A549 (cell line): ENCODE data around the gene ZNF407. TPM values are rescaled to one million over a fixed set of nuclear protein-coding genes. Genes with fewer than 3 reads are reported as not detected.

Experiments used
- ATAC-seq, 2 experiments: fragments of 200-7000 bp in 1 of 2; fragments of >200 bp in 1 of 2; cut with Nextera tagmentation in 1 of 2; cut with Tn5 transposase in 1 of 2; 3 replicates each; pipeline versions ENCODE4 v1.8.0 to v1.9.1; 2018 to 2020; ENCODE audit warnings: mild to moderate bottlenecking in 1 of 2, moderate library complexity in 1 of 2
- CTCF ChIA-PET: fragments of 300-600 bp; sonication (Branson Sonifier 250); formaldehyde crosslinking; extraction: SDS; loops from one replicate; lab custom pipeline; 2021; ENCODE audit warnings: antibody characterized with exemption, inconsistent platforms; lab: Yijun Ruan, JAX
- POLR2A ChIA-PET: fragments of 350-600 bp; formaldehyde crosslinking; extraction: SDS; loops from one replicate; lab custom pipeline; 2021; ENCODE audit warnings: antibody characterized with exemption, inconsistent platforms; lab: Yijun Ruan, JAX
- DNase-seq, 2 experiments: peaks; one replicate each; pipeline versions ENCODE4 v3.0.0 to v3.0.0-alpha.2; 2011 to 2016; ENCODE audit warnings: low read depth in 1 of 2, low spot score in 1 of 2
- FAIRE-seq: peaks from 2 replicates; lab custom pipeline; 2011; peaks lifted over from hg19 to GRCh38; lab: Jason Lieb, UNC
- H3K27ac ChIP-seq, 2 experiments: fragments of >200 bp; sonication (Bioruptor Twin); formaldehyde crosslinking; 3 replicates each; pipeline ENCODE4 v1.5.1; 2016 to 2017
- H3K4me1 ChIP-seq: fragments of >200 bp; sonication (Bioruptor Twin); formaldehyde crosslinking; 3 replicates; pipeline ENCODE4 v1.6.1; 2016
- H3K4me2 ChIP-seq: fragments of >200 bp; sonication (Bioruptor Twin); formaldehyde crosslinking; 3 replicates; pipeline ENCODE4 v1.6.1; 2016
- H3K4me3 ChIP-seq: fragments of >200 bp; sonication (Bioruptor Twin); formaldehyde crosslinking; 3 replicates; pipeline ENCODE4 v1.5.1; 2016
- H3K9me3 ChIP-seq: fragments of >200 bp; sonication (Bioruptor Twin); formaldehyde crosslinking; 3 replicates; pipeline ENCODE4 v1.6.1; 2016
- CBX8 ChIP-seq: fragments of 200-600 bp; sonication (generic); IDR thresholded peaks from 2 replicates; pipeline ENCODE4 v1.6.1; 2016
- CHD2 ChIP-seq: fragments of 150-350 bp; IDR thresholded peaks from 2 replicates; pipeline ENCODE4 v1.6.1; 2014; ENCODE audit warnings: low read length; ENCODE audit not compliant: partially characterized antibody
- EP300 ChIP-seq, 2 experiments: fragments of >200 bp; sonication (Bioruptor Twin); formaldehyde crosslinking; IDR thresholded peaks; 2 replicates in 1 of 2; 3 replicates in 1 of 2; pipeline ENCODE4 v1.6.1; 2016 to 2017
- ESRRA ChIP-seq: fragments of 150-350 bp; IDR thresholded peaks from 2 replicates; pipeline ENCODE4 v1.6.1; 2014; ENCODE audit warnings: mild to moderate bottlenecking, low read length, borderline replicate concordance
- FOXS1 ChIP-seq: fragments of 250-450 bp; sonication (Bioruptor Pico); IDR thresholded peaks from 2 replicates; pipeline ENCODE4 v1.5.0; 2020; ENCODE audit warnings: mild to moderate bottlenecking, moderate library complexity
- GATA3 ChIP-seq: IDR thresholded peaks from 2 replicates; pipeline ENCODE4 v1.6.1; 2012; ENCODE audit warnings: borderline replicate concordance
- HDAC2 ChIP-seq: fragments of 200-600 bp; sonication (generic); IDR thresholded peaks from 2 replicates; pipeline ENCODE4 v1.6.1; 2016
- HOXB5 ChIP-seq: fragments of 250-450 bp; sonication (Bioruptor Pico); IDR thresholded peaks from 2 replicates; pipeline ENCODE4 v1.5.0; 2020; ENCODE audit warnings: mild to moderate bottlenecking, moderate library complexity
- JUN ChIP-seq, 2 experiments: fragments of >200 bp; sonication (Bioruptor Twin); formaldehyde crosslinking; IDR thresholded peaks; 2 replicates in 1 of 2; 3 replicates in 1 of 2; pipeline ENCODE4 v1.6.1; 2016 to 2017
- MAFK ChIP-seq: fragments of 450-650 bp; IDR thresholded peaks from 2 replicates; pipeline ENCODE4 v1.6.1; 2014; ENCODE audit not compliant: partially characterized antibody
- MYC ChIP-seq: IDR thresholded peaks from 2 replicates; pipeline ENCODE4 v1.6.1; 2012; ENCODE audit warnings: mild to moderate bottlenecking, inconsistent platforms, low read length, improper control_type of control experiment, borderline replicate concordance
- NFE2L2 ChIP-seq: fragments of 150-350 bp; conservative IDR thresholded peaks from 2 replicates; pipeline ENCODE4 v1.6.1; 2014; ENCODE audit warnings: low read length
- POLR2A ChIP-seq: IDR thresholded peaks from 2 replicates; pipeline ENCODE4 v1.6.1; 2012; ENCODE audit warnings: mild to moderate bottlenecking, low read length
- SMC3 ChIP-seq: fragments of >200 bp; sonication (Bioruptor Twin); formaldehyde crosslinking; IDR thresholded peaks from 3 replicates; pipeline ENCODE4 v1.6.1; 2018; ENCODE audit warnings: inconsistent platforms
- TP53 ChIP-seq: fragments of 250-450 bp; sonication (Bioruptor Pico); IDR thresholded peaks from 2 replicates; pipeline ENCODE4 v1.5.0; 2021; ENCODE audit warnings: mild to moderate bottlenecking, moderate library complexity
- ZFP36 ChIP-seq: fragments of 450-650 bp; IDR thresholded peaks from 2 replicates; pipeline ENCODE4 v1.6.1; 2014; ENCODE audit warnings: borderline replicate concordance; ENCODE audit not compliant: partially characterized antibody
- ZNF302 ChIP-seq: fragments of 250-450 bp; sonication (Bioruptor Pico); IDR thresholded peaks from 2 replicates; pipeline ENCODE4 v1.9.0; 2021; ENCODE audit warnings: inconsistent platforms, mild to moderate bottlenecking, moderate library complexity
- WGBS: methylation state at CpG from one replicate; pipeline ENCODE4 v1.1.6; 2017; ENCODE audit errors: missing lambda C conversion rate; 5-methylcytosine and 5-hydroxymethylcytosine counted together
- polyA plus RNA-seq, 4 experiments: library from polyadenylated mRNA; depleted of rRNA in 3 of 4; stranded (reverse); fragments of >200 nt; fragmentation: RNase III in 1 of 4; extraction: RNeasy Plus Mini Kit Qiagen cat#74134 plus additional on column Dnase treatment in 1 of 4; gene quantifications; 2 replicates in 3 of 4; 3 replicates in 1 of 4; pipeline ENCODE4 v1.2.3, GENCODE V29; 2011 to 2017
- TF ChIP-seq, protein P1 (sequence below): fragments of 150-350 bp; IDR thresholded peaks from 2 replicates; pipeline ENCODE4 v1.6.1; 2014; ENCODE audit warnings: low read depth, mild to moderate bottlenecking, low read length
- TF ChIP-seq, protein P2 (sequence below): IDR thresholded peaks from 2 replicates; pipeline ENCODE4 v1.6.1; 2012
- TF ChIP-seq, protein P3 (sequence below): fragments of 250-450 bp; sonication (Bioruptor Pico); IDR thresholded peaks from 2 replicates; pipeline ENCODE4 v1.5.0; 2021; ENCODE audit warnings: mild to moderate bottlenecking, moderate library complexity, borderline replicate concordance
- TF ChIP-seq, protein P4 (sequence below): fragments of 450-650 bp; IDR thresholded peaks from 2 replicates; pipeline ENCODE4 v1.6.1; 2014; ENCODE audit warnings: antibody characterized with exemption

ZNF407 gene
- polyA plus RNA-seq, 2 of the 4 experiments (the other 2 are of a cell fraction) = 2.5 to 3.0 TPM

DNA sequence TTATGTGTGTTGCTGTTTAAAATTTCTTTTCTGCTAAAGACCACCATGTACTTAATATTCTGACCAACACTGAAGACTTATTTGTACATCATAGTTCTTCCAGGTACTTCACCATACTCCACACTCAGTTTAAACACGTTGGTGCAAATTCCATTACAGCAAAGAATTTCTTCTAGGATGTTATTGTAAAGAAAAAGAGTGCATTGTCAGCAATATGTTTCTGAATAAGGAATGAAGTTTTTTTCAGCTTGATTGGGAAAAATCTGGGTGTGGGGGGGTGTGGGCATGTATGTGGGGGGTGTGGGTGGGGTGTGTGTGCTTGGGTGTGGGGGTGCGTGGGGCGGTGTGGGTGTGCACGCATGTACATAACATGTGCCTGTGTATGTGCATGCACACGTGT, 447.1 kb downstream of the ZNF407 start:
- 80% methylated on average over 5 of the region's 5 CpGs for whole genome bisulfite sequencing
- no peak for ATAC-seq
- POLR2A ChIA-PET = no interaction called here
- no peak for DNase-seq
- no peak overlapping the region for H3K27ac ChIP-seq
- H3K4me3 ChIP-seq = no peak overlapping the region
- H3K9me3 ChIP-seq = no peaks in the 10 kb centered on the region
- CTCF ChIA-PET = interaction anchor here (1.0 kb wide), 1 partner anchor 10 kb away, joined by 3 read pairs; no protein-coding TSS in a partner anchor
- H3K4me2 ChIP-seq = no peak overlapping the region
- no peak for TF ChIP-seq ESRRA
- TF ChIP-seq MAFK = peak; percentile 47
- TF ChIP-seq HOXB5 (CRISPR knock-in tag) = no peak
- no peaks in the 10 kb centered on the region for H3K4me1 ChIP-seq
- no peak for FAIRE-seq

DNA sequence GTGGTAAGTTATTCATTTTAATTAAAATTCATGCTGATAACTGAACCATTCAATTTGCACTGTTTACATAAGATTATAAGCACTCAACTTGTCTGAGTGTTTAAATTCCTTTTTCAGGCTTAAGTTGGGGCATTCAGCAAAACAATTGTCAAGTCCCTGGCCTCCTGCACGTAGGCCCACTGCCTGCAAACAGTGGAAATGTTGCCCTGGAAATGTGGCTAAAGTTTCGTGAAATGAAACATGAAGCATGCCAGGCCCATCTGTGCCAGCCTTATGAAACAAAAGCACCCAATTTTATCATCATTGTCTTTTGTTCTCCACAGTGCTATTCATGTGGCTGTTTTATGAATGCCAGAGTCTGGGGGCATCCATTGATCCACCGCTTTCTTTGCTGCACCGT, 447.6 kb downstream of the ZNF407 start:
- Histone ChIP-seq H3K4me2 (no peak overlapping the region), H3K9me3 (no peaks in the 10 kb centered on the region), H3K27ac (no peak overlapping the region), H3K4me1 (no peaks in the 10 kb centered on the region), H3K4me3 (no peak overlapping the region)
- 94% methylated on average over 4 of the region's 4 CpGs for WGBS
- ChIA-PET CTCF (no interaction called here), POLR2A (no interaction called here)
- TF ChIP-seq MAFK (no peak), CHD2 (no peak), NFE2L2 (no peak), FOXS1 (CRISPR knock-in tag) (no peak), ZFP36 (no peak), TP53 (CRISPR knock-in tag) (no peak), ZNF302 (CRISPR knock-in tag) (no peak), CBX8 (no peak), MYC (no peak), JUN (IDR thresholded peaks at IDR 0.05) (no peak), SMC3 (no peak), POLR2A (no peak), HDAC2 (no peak), EP300 (IDR thresholded peaks at IDR 0.05) (no peak), GATA3 (no peak)
- TF ChIP-seq, protein P1, sequence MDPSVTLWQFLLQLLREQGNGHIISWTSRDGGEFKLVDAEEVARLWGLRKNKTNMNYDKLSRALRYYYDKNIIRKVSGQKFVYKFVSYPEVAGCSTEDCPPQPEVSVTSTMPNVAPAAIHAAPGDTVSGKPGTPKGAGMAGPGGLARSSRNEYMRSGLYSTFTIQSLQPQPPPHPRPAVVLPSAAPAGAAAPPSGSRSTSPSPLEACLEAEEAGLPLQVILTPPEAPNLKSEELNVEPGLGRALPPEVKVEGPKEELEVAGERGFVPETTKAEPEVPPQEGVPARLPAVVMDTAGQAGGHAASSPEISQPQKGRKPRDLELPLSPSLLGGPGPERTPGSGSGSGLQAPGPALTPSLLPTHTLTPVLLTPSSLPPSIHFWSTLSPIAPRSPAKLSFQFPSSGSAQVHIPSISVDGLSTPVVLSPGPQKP = no peak
- TF ChIP-seq, protein P2, sequence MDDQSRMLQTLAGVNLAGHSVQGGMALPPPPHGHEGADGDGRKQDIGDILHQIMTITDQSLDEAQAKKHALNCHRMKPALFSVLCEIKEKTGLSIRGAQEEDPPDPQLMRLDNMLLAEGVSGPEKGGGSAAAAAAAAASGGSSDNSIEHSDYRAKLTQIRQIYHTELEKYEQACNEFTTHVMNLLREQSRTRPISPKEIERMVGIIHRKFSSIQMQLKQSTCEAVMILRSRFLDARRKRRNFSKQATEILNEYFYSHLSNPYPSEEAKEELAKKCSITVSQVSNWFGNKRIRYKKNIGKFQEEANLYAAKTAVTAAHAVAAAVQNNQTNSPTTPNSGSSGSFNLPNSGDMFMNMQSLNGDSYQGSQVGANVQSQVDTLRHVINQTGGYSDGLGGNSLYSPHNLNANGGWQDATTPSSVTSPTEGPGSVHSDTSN = no peak
- TF ChIP-seq, protein P3, sequence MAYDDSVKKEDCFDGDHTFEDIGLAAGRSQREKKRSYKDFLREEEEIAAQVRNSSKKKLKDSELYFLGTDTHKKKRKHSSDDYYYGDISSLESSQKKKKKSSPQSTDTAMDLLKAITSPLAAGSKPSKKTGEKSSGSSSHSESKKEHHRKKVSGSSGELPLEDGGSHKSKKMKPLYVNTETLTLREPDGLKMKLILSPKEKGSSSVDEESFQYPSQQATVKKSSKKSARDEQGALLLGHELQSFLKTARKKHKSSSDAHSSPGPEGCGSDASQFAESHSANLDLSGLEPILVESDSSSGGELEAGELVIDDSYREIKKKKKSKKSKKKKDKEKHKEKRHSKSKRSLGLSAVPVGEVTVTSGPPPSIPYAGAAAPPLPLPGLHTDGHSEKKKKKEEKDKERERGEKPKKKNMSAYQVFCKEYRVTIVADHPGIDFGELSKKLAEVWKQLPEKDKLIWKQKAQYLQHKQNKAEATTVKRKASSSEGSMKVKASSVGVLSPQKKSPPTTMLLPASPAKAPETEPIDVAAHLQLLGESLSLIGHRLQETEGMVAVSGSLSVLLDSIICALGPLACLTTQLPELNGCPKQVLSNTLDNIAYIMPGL = no peak
- TF ChIP-seq, protein P4, sequence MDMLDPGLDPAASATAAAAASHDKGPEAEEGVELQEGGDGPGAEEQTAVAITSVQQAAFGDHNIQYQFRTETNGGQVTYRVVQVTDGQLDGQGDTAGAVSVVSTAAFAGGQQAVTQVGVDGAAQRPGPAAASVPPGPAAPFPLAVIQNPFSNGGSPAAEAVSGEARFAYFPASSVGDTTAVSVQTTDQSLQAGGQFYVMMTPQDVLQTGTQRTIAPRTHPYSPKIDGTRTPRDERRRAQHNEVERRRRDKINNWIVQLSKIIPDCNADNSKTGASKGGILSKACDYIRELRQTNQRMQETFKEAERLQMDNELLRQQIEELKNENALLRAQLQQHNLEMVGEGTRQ = no peak
- ATAC-seq (no peak), DNase-seq (no peak), FAIRE-seq (no peak)
